GM23248 (cell line): ENCODE measurements around the gene ULK3.

ENCODE experiments used
- EZH2 ChIP-seq: fragments of 200-600 bp; sonication (generic); IDR thresholded peaks from 2 replicates; pipeline ENCODE4 v1.6.1; 2018; ENCODE audit warnings: antibody characterized with exemption, mild to moderate bottlenecking; ENCODE audit not compliant: insufficient read depth, poor library complexity, severe bottlenecking
- EZH2phosphoT487 ChIP-seq: fragments of 200-600 bp; sonication (generic); IDR thresholded peaks from 2 replicates; pipeline ENCODE4 v1.6.1; 2018; ENCODE audit warnings: antibody characterized with exemption, moderate library complexity, mild to moderate bottlenecking, low read depth; ENCODE audit not compliant: insufficient read depth

DNA sequence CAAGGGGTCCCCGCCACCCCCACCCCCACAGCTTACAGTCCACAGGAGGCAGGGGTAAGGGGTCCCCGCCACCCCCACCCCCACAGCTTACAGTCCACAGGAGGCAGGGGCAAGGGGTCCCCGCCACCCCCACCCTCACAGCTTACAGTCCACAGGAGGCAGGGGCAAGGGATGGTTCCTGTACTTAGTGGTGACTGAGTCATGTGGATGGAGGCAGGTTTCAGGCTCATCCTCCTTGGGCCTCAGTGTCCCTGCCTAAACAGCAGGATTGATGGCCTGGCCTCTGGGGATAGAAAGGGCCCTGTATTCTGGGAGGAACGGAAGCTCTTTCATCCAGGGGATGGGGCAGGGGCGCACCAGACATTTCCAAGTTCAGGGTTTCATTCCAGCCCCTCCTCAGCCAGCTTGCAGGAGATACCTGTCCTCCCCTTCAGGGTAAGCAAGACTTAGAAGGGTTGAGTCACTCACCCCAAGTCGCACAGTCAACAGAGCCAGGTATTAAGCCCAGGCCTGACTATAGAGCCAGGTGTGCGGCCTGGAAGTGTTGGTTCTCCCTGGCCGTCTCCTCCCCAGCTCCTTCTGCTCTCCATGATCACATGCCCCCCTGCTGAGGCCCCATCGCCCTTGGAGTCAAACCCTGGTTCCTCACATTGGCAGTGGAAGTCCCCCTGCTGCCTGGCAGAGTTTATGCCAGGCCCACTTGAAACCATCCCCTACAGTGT is 48.5 kb downstream of the ULK3 start:
- no peak for TF ChIP-seq EZH2
- no peak for TF ChIP-seq EZH2phosphoT487
